DOHH2 (cell line): ENCODE data around the gene ZSWIM1.

Experiments
- H3F3A ChIP-seq: fragments of 200-600 bp; sonication (generic), shearing (Covaris generic); 2 replicates; pipeline ENCODE4 v1.6.0; 2016; ENCODE audit warnings: antibody characterized with exemption, mild to moderate bottlenecking; ENCODE audit not compliant: control insufficient read depth, insufficient read depth
- H3K27ac ChIP-seq: fragments of 200-600 bp; sonication (generic); 2 replicates; pipeline ENCODE4 v1.5.1; 2014; ENCODE audit warnings: low read depth, mild to moderate bottlenecking, low read length, moderate library complexity
- H3K27me3 ChIP-seq: fragments of 200-600 bp; sonication (generic); 2 replicates; pipeline ENCODE4 v1.6.1; 2014; ENCODE audit warnings: mild to moderate bottlenecking, low read length, mixed read lengths; ENCODE audit not compliant: control insufficient read depth
- H3K36me3 ChIP-seq: fragments of 200-600 bp; sonication (generic); 2 replicates; pipeline ENCODE4 v1.6.1; 2014; ENCODE audit warnings: mild to moderate bottlenecking, low read length, moderate library complexity, mixed read lengths; ENCODE audit not compliant: control insufficient read depth
- H3K4me1 ChIP-seq: fragments of 200-600 bp; sonication (generic); 2 replicates; pipeline ENCODE4 v1.6.1; 2014; ENCODE audit warnings: mild to moderate bottlenecking, low read length, mixed read lengths; ENCODE audit not compliant: control insufficient read depth
- H3K4me2 ChIP-seq: fragments of 200-600 bp; sonication (generic); 2 replicates; pipeline ENCODE4 v1.6.0; 2014; ENCODE audit warnings: mild to moderate bottlenecking, low read length, moderate library complexity
- H3K4me3 ChIP-seq: fragments of 200-600 bp; sonication (generic); 2 replicates; pipeline ENCODE4 v1.5.1; 2014; ENCODE audit warnings: mild to moderate bottlenecking, low read length, mixed read lengths
- H3K79me2 ChIP-seq: fragments of 200-600 bp; sonication (generic); 2 replicates; pipeline ENCODE4 v1.6.1; 2014; ENCODE audit warnings: mild to moderate bottlenecking, low read length, mixed read lengths; ENCODE audit not compliant: control insufficient read depth
- H3K9me2 ChIP-seq: fragments of 200-600 bp; sonication (generic); replicated peaks from 2 replicates; pipeline ENCODE4 v1.6.1; 2014; ENCODE audit warnings: mild to moderate bottlenecking, low read length, mixed read lengths; ENCODE audit not compliant: control insufficient read depth
- H3K9me3 ChIP-seq: fragments of 200-600 bp; sonication (generic); 2 replicates; pipeline ENCODE4 v1.6.1; 2014; ENCODE audit warnings: antibody characterized with exemption, low read length, mixed read lengths; ENCODE audit not compliant: control insufficient read depth, insufficient read depth
- H4K20me1 ChIP-seq: fragments of 200-600 bp; sonication (generic); 2 replicates; pipeline ENCODE4 v1.6.0; 2014; ENCODE audit warnings: low read depth, mild to moderate bottlenecking, antibody characterized with exemption, low read length, moderate library complexity; ENCODE audit not compliant: control insufficient read depth, insufficient read depth
- CTCF ChIP-seq: fragments of 200-600 bp; sonication (generic); IDR thresholded peaks from one replicate; pipeline ENCODE4 v1.5.1; 2014; ENCODE audit warnings: antibody characterized with exemption, mild to moderate bottlenecking, low read depth, low read length; ENCODE audit not compliant: poor library complexity, severe bottlenecking
- EZH2phosphoT487 ChIP-seq: fragments of 200-600 bp; sonication (generic); IDR thresholded peaks from 2 replicates; pipeline ENCODE4 v1.6.1; 2017; ENCODE audit warnings: borderline replicate concordance, mild to moderate bottlenecking, antibody characterized with exemption, low read length, moderate library complexity, mixed read lengths

Gene ZSWIM1

GRCh38 chr20:45897289-45897688 is 16.3 kb downstream of the ZSWIM1 start:
- Histone ChIP-seq H3K27ac (no peak overlapping the region), H3K4me2 (no peak overlapping the region), H3K9me3 (no peaks in the 10 kb centered on the region), H3F3A (no peaks in the 10 kb centered on the region), H3K36me3 (no peaks in the 10 kb centered on the region), H4K20me1 (no peaks in the 10 kb centered on the region), H3K79me2 (no peaks in the 10 kb centered on the region), H3K27me3 (no peaks in the 10 kb centered on the region), H3K4me3 (no peak overlapping the region), H3K9me2 (no peaks in the 10 kb centered on the region), H3K4me1 (peaks cover 7% of the 10 kb centered on the region)
- TF ChIP-seq CTCF (no peak), EZH2phosphoT487 (no peak)

DNA sequence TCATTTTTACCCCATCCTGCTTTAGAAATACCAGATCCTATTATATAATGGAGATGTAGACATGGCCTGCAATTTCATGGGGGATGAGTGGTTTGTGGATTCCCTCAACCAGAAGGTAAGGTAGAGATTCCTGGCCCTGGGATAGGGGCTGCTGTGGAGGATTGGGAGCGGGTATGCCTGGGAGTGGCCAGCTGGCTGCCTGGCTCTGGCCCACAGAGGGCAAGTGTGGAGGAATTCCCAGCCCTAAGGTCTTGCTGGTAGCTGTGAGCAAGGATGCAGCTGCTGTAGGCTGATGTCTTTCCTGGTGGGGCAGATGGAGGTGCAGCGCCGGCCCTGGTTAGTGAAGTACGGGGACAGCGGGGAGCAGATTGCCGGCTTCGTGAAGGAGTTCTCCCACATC is 16.7 kb downstream of the ZSWIM1 start:
- H3K79me2 ChIP-seq: no peaks in the 10 kb centered on the region
- no peak overlapping the region for H3K4me3 ChIP-seq
- no peaks in the 10 kb centered on the region for H3F3A ChIP-seq
- peaks cover 8% of the 10 kb centered on the region for H3K4me1 ChIP-seq
- TF ChIP-seq EZH2phosphoT487 (no peak), CTCF (no peak)
- H4K20me1 ChIP-seq: no peaks in the 10 kb centered on the region
- H3K27ac ChIP-seq: no peak overlapping the region
- H3K4me2 ChIP-seq: no peak overlapping the region
- no peaks in the 10 kb centered on the region for H3K36me3 ChIP-seq
- no peaks in the 10 kb centered on the region for H3K9me2 ChIP-seq
- no peaks in the 10 kb centered on the region for H3K9me3 ChIP-seq
- no peaks in the 10 kb centered on the region for H3K27me3 ChIP-seq

- Histone ChIP-seq H3F3A (no peaks in the 10 kb centered on the region), H4K20me1 (no peaks in the 10 kb centered on the region), H3K27me3 (no peaks in the 10 kb centered on the region), H3K79me2 (no peaks in the 10 kb centered on the region), H3K36me3 (no peaks in the 10 kb centered on the region), H3K27ac (no peak overlapping the region), H3K4me1 (peaks cover 10% of the 10 kb centered on the region), H3K9me2 (no peaks in the 10 kb centered on the region), H3K4me2 (no peak overlapping the region), H3K9me3 (no peaks in the 10 kb centered on the region), H3K4me3 (no peak overlapping the region)
- TF ChIP-seq EZH2phosphoT487: no peak
- no peak for TF ChIP-seq CTCF
Measured at GRCh38 chr20:45898285-45898684, 17.3 kb downstream of the ZSWIM1 start.
